Measurements from ENCODE around the gene THAP11.
"Not testable (repeated sequence)": the region's sequence is repeated elsewhere in the genome, so short reads cannot be mapped to it uniquely, and the experiment has no call there.

THAP11 gene

DNA sequence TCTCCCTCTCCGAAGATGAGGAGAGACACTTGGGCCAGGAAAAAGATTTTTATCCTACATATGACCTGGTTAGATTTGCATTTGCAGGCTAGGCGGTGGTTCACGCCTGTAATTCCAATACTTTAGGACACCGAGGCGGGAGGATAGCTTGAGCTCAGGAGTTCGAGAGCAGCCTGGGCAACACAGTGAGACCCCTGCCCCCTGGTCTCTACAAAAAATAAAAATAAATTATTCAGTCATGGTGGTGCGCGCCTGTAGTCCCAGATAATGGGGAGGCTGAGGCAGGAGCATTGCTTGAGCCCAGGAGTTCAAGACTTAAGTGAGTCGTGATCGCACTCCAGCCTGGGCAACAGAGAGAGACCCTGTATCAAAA, 7.9 kb upstream of the THAP11 start:
- no peak for DNase-seq (ENCODE audit: low read depth in 1 of 2, low spot score in 1 of 2)

DNA sequence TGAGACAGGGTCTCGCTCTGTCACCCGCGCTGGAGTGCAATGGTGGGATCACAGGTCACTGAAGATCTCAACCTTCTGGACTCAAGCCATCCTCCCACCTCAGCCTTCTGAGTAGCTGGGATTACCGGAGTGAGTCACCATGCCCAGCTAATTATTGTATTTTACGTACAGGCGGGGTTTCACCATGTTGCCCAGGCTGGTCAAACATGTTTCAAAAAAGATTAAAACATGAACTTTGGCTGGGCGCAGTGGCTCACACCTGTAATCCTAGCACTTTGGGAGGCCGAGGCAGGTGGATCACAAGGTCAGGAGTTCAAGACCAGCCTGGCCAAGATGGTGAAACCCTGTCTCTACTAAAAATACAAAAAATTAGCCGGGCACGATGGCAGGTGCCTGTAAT, 4.9 kb upstream of the THAP11 start:
- DNase-seq (ENCODE audit: low read depth in 1 of 2, low spot score in 1 of 2): not testable (repeated sequence)

DNA sequence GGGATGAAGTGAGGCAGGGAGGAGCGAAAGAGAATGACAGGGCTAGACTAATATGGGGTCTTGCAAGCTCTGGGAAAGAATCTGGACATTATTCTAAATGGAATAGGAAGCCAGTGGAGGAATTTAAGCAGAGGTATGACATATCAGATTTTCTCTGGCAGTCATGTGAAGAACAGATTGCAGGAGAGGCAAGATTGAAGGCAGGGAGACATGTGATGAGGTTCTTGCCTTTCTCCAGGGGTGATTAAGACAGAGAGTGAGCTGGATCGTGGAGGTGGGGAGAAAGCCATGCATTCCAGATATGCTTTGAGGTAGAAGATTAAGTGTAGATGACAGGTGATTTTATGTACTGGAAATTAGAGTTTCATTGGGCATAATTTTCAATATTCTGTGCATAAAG, 4.3 kb upstream of the THAP11 start:
- DNase-seq (ENCODE audit: low read depth in 1 of 2, low spot score in 1 of 2): no peak

DNA sequence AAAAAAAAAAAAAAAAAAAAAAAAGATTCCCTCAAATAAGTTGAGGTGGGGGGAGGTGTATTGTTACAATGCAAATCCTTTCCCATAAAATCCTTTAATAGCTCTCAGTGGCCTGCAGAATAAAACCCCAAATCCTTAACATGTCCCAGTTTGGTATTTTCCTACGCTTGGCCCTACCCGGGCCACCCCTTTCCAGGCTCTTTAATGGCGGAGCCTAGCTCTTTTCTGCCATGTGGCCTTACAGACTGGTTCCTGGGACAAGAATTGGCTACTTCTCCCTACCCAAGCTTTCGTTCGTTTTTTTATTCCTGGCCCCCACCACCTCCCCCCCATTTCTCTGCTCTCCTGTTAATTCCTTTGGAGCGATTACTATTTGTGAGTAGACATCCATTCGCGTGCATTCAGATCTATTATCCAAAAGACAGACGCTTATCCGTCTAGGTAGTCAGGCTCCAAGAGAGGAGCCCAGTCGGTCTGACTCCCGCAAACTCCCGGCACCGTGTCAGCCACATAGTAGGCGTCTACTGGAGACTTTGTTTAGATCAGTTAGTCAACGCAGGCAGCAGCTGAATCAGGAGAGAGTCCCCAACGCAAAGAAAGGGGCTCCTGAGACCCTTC, 813 bp upstream of the THAP11 start:
- peak in 1 of 2 donors; percentile 10 for DNase-seq (ENCODE audit: low read depth in 1 of 2, low spot score in 1 of 2)

DNA sequence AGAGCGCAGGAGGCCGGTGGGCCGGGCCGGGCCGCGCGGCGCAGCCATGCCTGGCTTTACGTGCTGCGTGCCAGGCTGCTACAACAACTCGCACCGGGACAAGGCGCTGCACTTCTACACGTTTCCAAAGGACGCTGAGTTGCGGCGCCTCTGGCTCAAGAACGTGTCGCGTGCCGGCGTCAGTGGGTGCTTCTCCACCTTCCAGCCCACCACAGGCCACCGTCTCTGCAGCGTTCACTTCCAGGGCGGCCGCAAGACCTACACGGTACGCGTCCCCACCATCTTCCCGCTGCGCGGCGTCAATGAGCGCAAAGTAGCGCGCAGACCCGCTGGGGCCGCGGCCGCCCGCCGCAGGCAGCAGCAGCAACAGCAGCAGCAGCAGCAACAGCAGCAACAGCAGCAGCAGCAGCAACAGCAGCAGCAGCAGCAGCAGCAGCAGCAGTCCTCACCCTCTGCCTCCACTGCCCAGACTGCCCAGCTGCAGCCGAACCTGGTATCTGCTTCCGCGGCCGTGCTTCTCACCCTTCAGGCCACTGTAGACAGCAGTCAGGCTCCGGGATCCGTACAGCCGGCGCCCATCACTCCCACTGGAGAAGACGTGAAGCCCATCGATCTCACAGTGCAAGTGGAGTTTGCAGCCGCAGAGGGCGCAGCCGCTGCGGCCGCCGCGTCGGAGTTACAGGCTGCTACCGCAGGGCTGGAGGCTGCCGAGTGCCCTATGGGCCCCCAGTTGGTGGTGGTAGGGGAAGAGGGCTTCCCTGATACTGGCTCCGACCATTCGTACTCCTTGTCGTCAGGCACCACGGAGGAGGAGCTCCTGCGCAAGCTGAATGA, 606 bp downstream of the THAP11 start:
- peak; percentile 32 to 39 for DNase-seq (ENCODE audit: low read depth in 1 of 2, low spot score in 1 of 2)

DNA sequence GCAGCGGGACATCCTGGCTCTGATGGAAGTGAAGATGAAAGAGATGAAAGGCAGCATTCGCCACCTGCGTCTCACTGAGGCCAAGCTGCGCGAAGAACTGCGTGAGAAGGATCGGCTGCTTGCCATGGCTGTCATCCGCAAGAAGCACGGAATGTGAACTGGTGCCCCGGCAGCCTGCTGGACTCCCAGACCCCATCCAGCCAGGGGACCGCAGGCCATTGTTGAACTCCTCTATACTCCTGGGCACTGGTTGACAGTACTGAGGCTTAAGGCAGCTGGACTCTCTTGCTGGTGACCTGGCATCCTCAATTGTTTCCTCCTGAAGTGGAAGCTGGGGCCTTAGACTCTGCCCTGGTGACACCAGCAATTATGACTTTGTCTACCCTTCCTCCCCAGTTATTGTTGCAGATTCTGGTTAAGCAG, 1.2 kb downstream of the THAP11 start:
- no peak for DNase-seq (ENCODE audit: low read depth in 1 of 2, low spot score in 1 of 2)

DNA sequence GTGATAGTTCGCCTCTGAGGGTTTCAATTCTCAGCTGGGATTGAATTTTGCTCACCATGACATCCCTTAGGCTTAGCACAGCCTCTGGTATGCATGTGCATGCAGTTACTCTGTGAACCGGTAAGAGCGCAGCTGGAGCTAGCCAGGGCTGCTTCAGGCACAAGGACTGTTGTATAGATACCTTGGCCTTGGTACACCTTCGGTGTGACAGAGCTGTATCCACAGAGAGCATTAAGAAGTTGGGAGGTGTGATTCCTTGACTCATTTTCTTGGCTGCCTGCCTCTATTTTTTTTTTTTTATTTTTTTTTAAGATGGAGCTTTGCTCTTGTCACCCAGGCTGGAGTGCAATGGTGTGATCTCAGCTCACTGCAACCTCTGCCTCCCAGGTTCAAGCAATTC, 2.4 kb downstream of the THAP11 start:
- no peak for DNase-seq (ENCODE audit: low read depth in 1 of 2, low spot score in 1 of 2)

DNA sequence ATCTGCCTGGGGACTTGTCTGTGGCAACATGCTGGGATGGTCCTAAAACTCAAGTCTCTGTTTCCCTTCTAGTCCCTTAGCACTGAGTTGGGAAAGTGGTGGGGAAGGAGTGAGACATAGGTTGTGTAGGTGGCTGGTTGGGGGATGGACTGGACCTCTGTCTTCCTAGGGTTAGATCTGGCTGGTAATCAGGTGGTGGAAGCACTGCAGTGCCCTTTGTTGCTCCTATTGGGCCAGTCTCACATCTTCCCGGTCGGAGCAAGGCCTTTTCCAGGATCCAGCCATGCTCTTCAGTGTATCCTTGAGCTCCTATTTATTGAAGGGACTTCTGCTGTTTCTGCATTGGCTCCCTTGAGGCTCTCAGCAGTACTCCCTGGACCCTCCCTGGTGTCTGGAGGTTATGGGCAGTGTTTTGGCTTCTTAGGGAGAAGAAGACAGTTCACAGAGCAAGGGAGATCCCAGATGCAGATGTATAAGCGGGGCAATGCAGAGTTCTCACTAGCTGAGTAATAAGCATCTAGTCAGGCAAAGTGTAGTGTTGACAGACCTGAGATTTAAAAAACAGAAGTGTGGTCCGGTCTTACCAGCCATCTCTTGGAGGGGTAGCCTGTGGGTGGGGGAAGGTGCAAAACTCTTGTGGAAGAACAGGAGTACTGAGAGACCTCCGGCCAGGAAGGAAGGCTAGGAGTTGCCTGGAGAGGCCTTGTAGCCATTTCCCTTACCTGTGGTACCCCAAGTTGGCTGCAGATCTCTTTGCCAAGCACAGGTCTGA, 3.4 kb downstream of the THAP11 start:
- DNase-seq (ENCODE audit: low read depth in 1 of 2, low spot score in 1 of 2): no peak

DNA sequence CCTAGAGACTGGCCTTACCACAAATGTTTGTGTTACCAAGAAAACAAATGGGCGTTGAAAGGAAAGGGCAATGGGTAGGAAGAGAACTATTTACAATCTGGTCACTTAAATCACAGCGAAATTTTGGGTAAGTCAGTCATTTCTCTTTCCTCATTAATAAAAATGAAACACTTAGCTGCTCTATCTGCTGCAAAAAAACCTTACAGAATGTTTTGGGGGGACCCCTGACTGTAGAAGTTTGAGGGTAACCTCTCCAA, 3.9 kb downstream of the THAP11 start:
- DNase-seq (ENCODE audit: low read depth in 1 of 2, low spot score in 1 of 2): no peak

DNA sequence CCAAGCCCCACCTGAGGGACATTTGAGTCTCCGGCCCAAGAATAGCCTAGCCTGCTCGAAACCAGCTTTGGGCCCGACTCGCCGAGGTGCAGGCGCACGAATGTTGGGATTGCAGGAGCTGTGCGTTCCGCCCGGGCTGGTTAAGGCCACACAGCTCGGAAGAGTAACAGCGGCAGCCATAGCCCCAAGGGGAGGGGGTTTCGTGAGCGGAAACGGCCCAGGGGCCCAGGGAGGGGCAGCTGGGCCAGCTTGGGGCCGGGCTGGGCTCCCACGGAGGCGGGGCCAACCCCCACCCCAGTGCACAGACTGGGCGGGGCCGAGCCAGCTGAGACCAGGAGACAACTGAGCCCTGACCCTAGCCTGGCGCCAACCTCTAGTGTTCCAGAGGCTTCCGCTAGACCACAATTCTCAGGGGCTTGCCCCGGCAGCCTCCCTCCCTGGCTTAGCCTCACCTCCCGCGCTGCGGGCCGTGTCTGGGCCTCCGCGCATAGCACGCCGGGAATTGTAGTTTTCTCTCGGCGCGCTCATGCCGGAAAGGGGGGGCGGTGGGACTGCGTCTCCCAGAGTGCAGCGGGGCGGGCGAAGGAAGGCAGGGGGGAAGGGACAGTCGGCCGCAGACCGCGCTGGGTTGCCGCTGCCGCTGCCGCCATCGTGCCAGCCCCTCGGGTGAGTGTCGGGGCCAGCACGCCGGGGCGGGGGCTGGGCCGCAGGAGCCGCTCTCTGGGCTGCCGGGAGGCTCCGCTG, 4.4 kb downstream of the THAP11 start, which contains the start of gene NUTF2:
Gene NUTF2 (plus strand): TSS at position 614 of the 744 bp plus-strand sequence. CDS start 18,198 bp downstream, outside the sequence.
- DNase-seq (ENCODE audit: low read depth in 1 of 2, low spot score in 1 of 2): peak; percentile 88 to 91

DNA sequence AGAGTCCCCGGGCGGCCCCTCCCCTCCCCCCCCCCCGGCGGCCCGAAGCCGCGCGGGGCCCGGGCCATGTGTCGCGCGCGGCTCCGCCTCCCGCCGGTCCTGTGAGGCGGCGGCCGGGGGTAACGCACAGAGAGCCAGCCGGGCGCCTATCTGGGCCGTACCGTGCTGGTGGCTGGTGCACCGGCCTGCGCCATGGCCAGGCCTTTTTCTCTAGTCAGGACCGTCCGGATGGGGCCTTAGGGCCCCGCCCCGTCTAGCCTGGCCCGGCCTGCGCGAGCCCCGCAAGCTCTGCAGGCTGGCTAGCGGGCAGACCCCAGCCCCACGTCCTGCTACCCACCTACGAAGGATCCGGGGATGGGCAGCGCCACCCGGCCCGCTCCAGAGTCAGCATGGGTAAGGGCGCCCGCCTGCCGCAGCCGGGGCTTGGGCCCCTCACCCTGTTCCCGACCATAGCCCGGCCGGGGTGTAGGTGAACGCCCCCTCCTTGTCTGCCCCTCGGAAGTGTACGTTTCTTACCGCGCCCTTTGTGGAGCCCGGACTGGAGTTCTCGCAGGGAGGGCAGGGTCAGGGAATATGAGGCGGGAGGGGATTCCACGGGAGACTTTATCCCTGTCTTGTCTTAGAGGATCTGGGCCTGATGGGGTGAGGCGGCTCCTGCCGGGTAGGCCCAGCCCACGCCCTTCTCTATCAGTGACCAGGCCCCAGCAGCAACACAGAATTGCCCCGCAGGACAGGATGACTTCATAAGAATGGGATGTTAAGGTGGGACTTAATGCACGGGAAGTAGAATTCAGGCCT, 5.1 kb downstream of the THAP11 start, which contains the start of gene CENPT:
Gene CENPT (minus strand): TSS at position 630 of the 798 bp plus-strand sequence. CDS start 13,834 bp downstream, outside the sequence.
- DNase-seq (ENCODE audit: low read depth in 1 of 2, low spot score in 1 of 2): no peak

DNA sequence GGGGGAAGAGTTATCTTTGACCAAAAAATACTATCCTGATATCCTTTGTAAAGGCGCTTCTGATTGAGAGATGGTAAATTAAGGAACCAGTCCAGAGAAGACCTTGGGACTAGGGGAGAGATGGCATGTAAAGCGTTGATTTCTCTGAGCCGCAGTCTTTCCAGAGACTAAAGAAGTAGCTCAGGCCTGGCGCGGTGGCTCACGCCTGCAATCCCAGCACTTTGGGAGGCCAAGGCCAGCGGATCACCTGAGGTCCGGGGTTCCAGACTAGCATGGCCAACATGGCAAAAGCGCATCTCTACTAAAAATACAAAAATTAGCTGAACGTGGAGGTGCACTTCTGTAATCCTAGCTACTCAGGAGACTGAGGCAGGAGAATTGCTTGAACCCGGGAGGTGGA, 6.0 kb downstream of the THAP11 start:
- DNase-seq (ENCODE audit: low read depth in 1 of 2, low spot score in 1 of 2): no peak

DNA sequence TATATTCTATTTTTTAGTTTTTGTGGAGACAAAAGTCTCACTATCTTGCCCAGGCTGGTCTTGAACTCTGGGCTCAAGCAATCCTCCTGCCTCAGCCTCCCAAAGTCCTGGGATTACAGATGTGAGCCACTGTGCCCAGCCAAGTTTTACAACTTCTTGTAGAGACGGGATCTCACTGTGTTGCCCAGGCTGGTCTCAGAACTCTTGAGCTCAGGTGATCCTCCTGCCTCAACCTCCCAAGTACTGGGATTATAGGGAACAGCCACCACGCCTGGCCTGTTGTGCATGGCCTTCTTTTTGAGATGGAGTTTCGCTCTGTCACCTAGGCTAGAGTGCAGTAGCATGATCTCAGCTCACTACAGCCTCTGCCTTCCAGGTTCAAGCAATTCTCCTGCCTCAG, 11.6 kb downstream of the THAP11 start:
- DNase-seq (ENCODE audit: low read depth in 1 of 2, low spot score in 1 of 2): no peak

DNA sequence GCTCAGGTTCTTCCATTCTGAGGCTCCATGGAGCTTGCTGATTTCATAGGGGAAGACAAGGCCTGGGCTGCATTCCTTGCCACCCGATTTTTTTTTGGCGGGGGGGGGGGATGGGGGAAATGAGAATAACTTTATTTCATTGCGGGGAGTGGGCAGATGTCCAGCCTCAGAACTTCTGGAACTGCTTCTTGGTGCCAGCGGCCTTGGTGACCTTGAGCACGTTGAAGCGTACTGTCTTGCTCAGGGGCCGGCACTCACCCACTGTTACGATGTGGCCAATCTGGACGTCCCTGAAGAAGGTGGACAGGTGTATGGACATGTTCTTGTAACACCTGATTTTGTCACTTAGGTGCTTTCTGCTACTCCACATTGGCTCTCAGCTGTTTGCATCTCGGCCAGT, 13.7 kb downstream of the THAP11 start:
- no peak for DNase-seq (ENCODE audit: low read depth in 1 of 2, low spot score in 1 of 2)

DNA sequence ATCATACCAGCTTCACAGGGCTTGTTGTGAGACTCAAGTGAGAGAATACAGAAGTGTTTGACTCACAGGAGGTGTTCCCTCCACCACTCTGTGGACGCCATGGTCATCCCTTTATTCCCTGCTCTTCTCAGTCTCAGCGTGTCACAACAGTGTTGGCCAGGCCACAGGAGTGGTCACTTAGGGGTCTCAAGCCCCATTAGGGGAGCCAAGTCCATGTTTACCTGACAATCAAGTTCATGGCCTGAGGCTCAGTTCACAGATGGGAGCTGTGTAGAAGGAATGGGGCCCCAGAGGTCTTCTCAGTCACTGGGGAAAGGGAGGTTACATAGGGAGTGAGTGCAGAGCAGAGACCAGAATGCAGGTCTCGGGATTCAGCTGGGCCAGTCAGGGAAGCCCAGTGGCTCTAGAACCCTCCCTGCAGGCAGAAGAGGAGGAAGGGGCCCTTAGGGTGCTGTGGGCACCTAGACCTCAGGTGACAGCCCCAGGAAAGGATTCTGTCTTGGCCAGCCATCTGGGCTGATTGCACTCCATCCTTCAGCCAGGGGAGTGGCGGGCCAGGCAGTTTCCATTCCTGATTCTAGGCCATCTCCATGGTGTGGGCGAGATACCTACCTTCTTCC, 14.9 kb downstream of the THAP11 start:
- no peak for DNase-seq (ENCODE audit: low read depth in 1 of 2, low spot score in 1 of 2)

DNA sequence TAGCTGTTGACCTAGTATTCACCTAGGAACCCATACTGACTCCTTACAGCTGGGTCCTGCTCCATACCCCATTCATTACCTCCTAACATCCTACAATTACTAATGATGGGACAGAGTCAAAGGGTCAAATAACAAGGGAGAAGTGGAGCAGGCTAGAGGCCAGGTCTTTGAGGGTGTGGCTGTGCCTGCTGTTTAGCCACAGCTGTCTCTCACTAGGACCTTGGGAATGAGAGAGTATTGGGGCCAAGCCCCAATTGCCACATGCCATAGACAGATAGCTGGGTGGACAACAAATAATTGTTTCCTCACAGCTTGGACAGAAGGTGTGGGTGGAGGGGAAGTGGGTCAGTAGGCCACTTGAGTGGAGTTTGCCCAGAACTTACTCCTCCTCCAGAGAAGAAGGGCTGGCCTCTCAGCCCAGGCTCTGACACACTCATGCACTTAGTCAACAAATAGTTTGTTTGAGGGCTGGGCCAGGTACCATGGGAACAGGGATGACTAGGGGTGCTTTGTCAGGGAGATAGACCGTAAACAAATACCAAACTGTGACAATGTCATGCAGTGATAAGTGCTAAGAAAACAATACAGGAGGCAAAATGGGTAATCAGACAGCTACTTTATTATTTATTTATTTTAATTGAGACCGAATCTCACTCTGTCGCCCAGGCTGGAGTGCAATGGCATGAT, 15.6 kb downstream of the THAP11 start:
- DNase-seq (ENCODE audit: low read depth in 1 of 2, low spot score in 1 of 2): no peak

DNA sequence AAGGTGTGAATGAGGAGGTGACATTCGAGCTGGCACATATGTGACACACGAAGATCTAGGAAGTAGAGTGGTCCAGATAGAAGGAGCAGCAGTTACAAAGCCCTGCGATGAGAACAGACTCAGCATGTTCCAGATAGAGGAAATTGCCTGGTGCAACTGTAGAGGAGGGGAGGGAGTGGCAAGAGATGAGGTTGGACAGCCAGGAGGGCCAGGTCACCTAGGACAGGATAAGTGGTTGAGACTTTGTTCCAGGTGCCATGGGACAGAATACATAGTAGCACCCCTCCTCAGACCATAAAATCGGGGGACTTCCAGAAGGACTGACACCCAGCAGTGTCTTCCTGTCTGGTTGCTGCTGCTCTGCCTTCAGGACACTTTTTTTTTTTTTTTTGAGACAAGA, 16.4 kb downstream of the THAP11 start:
- DNase-seq (ENCODE audit: low read depth in 1 of 2, low spot score in 1 of 2): no peak

DNA sequence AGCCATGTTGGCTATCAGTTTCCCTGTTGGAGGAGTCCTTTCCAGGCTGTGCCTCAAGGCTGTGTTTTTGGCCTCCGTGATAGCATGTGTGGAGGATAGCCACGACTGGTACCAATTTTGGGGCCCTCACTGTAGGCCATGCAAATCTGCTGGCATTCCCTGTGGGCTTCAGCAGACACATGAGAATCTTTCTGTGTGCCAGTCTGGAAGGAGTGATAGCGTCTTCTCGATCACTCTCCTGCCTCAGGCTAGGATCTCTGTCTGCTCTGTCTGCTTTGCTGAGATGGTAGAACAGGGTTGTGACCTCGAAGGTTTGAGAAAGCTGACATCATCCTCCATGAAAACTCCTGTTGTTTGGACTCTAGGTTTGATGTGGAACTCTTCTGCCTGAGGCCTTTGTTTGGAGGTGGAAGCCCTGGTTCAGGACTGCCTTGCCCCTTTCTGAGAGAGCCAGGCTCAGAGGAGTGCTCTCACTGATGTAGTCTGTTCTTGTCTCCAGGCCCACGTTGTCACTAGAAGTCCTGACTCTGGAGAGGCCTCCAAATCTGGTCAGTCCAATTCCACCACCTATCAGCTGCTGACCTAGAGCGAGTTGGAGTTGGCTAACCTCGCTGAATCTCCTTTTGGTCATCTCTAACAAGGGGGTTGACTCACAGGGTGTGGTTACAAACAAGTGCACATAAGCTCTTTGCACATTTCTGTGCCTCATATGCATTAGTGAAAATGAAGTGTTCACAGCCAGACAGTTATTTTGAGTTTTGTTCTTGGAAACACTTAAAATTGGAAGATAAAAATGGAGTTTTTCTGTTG, 18.7 kb downstream of the THAP11 start:
- DNase-seq (ENCODE audit: low read depth in 1 of 2, low spot score in 1 of 2): no peak

DNA sequence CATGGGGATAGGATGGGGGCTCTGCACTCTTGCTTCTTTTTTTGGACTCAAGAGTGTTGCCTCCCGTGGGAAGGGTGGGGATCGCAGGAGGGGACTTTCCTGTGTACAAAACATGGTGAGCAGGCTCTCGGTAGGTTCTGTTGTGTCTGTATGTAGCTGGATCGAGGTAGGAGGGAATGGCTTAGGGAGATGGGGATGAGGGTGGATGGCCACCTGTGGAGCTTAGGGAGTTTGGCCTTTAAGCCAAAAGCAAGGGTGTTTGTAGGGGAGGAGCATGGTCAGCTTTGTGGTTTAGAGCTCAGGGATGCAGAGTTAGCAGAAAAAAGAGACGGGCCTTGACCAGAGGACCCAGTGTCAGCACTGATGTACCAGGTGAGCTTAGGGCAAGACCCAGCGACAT, 19.8 kb downstream of the THAP11 start:
- DNase-seq (ENCODE audit: low read depth in 1 of 2, low spot score in 1 of 2): no peak

All from stimulated activated CD4-positive, alpha-beta T cell treated with anti-CD3 and anti-CD28 coated beads, Interleukin-15, amount 100 ng/mL, for 1 hour (primary cell).